DMS 273 treated with DMSO at 0.1 percent for 48 hours (cell line): ENCODE data around the gene ANKRD27.
"Not testable (repeated sequence)": the region's sequence is repeated elsewhere in the genome, so short reads cannot be mapped to it uniquely, and the experiment has no call there.

ENCODE experiments used
- DNase-seq: peaks from one replicate; lab custom pipeline; 2025; lab: John Stamatoyannopoulos, UW

Gene ANKRD27

GRCh38 chr19:32674931-32675719, at the start of gene ANKRD27:
Gene ANKRD27 (minus strand): TSS chr19:32675180. CDS start chr19:32659015, 16,165 bp downstream.
- DNase-seq, result peak; percentile 94

GRCh38 chr19:32720936-32721250, 45.9 kb upstream of the ANKRD27 start:
- no peak for DNase-seq

DNA sequence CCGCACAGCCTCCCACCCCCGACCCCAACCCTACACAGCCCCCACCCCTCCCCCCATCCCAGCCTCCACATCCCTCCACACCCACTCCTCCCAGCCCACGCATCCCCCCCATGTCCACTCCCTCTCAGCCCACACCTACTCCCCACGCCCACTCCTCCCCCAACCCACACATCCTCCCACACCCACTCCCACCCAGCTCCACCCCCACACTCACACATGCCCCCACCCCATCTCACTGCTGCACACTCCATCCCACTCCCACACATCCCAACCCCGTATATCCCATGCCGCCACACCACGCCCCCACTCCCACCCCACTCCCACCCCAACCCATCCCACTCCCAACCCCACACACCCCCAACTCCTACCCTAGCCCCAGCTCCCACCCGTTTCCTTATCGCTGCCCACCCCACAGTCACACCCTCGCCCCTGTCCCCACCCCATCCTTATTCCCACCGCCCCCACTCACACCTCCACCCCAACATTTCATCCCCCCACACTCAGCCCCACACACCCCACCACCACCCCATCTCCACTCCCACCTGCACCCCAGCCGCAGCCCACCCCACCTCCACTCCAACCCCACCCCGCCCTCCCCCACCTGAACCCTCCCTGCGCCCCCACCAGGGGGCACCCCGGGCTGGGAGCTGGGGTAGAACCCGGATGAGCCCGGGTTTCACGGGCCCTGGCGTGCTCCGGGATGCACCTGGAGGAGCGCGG, 45.4 kb upstream of the ANKRD27 start:
- no peak for DNase-seq

- no peak for DNase-seq
Measured at GRCh38 chr19:32719611-32720059, 44.7 kb upstream of the ANKRD27 start, which contains the start of gene TDRD12. Gene TDRD12 (plus strand): TSS chr19:32719767. CDS start chr19:32720073, 306 bp downstream.

GRCh38 chr19:32718286-32718685, 43.3 kb upstream of the ANKRD27 start:
- DNase-seq, result no peak

DNA sequence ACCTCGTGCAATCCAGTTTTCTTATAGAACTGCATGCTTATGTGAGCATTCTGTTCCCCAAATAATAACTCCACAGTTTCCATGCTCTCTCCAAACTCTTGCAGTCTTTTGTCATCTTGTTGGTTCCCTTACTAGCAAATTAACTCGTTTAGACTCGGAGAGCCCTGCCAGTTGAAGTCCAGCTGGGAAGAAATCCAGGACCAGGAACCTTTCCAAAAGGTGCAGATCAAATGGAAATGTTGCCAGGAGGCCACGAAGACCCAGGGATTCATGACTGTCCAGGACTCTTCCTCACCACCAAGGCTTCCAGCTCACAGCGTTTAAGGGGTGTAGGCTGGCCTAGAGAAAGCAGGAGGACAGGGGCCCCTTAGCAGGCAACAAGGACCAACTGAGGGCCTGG, 42.5 kb upstream of the ANKRD27 start:
- DNase-seq, result no peak

GRCh38 chr19:32716203-32716602, 41.2 kb upstream of the ANKRD27 start:
- DNase-seq, result not testable (repeated sequence)

DNA sequence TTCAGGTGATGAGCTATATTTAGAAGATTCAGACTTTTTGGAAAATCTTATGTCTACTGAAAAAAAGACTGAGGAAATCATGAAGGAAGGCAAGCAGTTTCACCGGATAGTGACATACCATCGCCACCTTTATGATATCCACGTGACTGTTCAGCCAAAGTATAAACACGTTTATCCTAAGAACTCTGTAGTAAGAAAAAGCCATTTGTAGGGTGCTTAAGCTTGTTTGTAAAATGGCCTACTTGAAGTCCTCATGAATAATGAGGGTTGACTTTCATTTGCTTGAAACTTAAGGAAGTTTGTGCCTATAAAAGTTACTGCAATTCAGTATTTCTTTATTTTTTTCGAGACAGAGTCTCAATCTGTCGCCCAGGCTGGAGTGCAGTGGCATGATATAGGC, 36.8 kb upstream of the ANKRD27 start:
- no peak for DNase-seq

- DNase-seq, result no peak
Measured at GRCh38 chr19:32709032-32709431, 34.1 kb upstream of the ANKRD27 start.

- no peak for DNase-seq
Measured at GRCh38 chr19:32708457-32708856, 33.5 kb upstream of the ANKRD27 start.

GRCh38 chr19:32704006-32704405, 29.0 kb upstream of the ANKRD27 start:
- DNase-seq, result not testable (repeated sequence)

DNA sequence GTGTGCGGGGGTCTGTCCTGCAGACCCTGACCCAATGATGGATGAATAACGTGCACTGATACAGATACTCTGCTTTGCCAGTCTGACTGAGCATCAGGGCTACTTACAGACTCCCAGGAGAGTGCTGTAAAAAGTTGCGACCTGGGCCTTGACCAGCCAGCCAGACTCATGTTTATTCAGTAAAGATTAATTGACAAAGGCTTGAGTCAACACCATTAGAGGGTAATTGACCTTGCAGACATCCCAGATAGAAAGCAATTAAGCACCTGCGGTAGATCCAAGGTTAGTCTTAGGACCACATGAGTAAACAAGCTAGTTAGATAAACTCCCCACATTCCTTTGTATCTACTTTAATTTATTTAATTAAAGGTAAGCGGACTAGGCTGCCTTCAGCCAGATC, 27.0 kb upstream of the ANKRD27 start:
- DNase-seq, result no peak

GRCh38 chr19:32700129-32700528, 25.1 kb upstream of the ANKRD27 start:
- not testable (repeated sequence) for DNase-seq

DNA sequence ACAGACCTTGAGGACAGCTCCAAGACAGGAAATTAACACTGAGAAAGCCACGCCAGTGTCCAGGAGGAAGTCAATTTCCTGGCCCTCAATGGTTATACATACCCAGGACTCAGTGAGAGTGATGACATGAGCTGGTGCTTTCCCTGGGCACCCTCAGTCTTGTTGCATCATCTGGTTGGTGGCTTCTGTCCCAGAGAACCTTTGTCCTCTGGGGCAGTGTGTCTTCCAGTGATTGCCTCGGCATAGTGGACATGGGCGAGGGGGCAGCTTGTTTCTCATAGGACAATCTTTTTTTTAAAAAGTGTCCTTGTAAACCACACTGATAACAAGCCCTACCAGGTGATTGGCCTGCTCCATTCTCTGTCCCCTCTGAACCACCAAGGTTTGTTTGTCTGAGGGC, 21.8 kb upstream of the ANKRD27 start:
- DNase-seq, result not testable (repeated sequence)

GRCh38 chr19:32695506-32695905, 20.5 kb upstream of the ANKRD27 start:
- DNase-seq, result not testable (repeated sequence)

- DNase-seq, result not testable (repeated sequence)
Measured at GRCh38 chr19:32694851-32695250, 19.9 kb upstream of the ANKRD27 start.

DNA sequence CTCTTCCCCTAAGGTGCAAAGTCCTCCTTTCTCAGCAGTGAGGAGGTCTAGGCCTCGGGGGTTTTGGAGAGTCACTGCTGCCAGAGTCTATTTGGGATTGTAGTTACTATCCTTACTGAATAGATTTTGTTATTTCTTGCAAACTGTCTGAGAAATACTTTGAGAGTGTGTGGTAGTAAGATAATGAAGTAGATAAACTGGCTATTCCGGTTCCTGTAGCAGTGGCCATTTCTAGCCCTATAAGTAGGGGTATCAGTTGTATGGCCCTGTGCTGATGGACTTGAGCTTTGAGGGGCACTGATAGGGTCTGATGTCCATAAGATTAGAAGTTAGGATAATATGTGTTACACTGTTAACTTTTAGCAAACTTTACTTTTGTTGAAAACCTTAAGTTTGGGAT, 19.3 kb upstream of the ANKRD27 start:
- DNase-seq, result not testable (repeated sequence)

GRCh38 chr19:32693151-32694108, 18.4 kb upstream of the ANKRD27 start:
- DNase-seq, result not testable (repeated sequence)

- no peak for DNase-seq
Measured at GRCh38 chr19:32692727-32693061, 17.7 kb upstream of the ANKRD27 start.

DNA sequence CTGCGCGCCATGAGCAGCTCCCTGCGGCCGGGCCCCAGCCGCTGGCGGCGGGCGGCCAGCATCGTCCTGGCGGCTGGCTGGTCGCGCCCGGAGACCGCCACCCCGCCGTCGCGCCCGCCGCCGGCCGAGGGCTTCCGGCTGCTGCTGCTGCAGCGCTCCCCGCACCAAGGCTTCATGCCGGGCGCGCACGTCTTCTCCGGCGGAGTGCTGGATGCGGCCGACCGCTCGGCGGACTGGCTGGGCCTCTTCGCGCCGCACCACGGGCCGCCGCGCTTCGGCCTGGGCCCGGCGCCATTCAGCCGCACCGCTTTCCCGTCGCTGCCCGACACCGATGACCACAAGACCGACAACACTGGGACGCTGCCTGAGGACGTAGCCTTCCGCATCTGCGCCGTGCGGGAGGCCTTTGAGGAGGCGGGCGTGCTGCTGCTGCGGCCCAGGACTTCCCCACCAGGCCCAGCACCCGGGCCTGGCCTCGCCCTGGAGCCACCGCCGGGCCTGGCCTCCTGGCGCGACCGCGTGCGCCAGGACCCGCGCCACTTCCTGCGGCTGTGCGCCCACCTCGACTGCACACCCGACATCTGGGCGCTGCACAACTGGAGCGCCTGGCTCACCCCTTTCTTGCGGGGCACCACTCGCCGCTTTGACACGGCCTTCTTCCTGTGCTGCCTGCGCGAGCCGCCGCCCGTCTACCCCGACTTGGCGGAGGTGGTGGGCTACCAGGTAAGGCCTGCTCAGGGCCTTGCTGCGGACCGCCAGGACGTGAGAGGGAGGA, 17.2 kb upstream of the ANKRD27 start:
- no peak for DNase-seq

DNA sequence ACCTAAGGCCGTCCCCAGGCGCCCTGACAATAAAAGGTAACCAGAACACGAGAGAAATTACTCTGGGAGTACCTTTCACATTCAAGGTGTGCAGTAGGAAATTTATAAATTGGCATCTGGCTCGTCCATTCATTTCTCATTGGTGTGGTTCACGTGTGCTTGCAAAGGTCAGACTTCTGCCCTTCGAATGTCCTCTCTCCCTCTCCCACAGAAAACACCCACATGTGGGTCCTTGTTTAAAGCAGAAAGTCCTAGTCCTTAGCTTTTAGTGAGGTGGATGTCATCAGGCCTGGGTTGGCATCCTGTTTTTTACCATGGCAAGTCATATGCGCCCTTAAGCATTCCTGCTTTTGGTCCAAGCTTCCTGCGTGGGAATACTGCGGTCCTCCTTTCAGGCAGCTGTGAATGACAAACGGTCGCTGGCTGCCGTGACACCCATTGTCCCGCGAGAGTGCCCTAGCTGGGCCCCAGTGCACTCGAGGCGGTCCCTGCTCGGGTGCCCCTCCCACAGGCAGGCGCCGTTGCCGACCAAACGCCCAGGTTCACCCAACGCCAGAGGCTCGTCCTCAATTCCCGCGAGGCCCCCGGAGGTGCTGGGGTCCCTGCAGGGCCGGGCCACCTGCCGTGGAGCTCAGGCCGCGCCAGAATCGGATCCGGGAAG, 16.4 kb upstream of the ANKRD27 start, which contains the start of gene NUDT19:
Gene NUDT19 (plus strand): TSS at position 531 of the 661 bp plus-strand sequence. CDS start 140 bp downstream, outside the sequence.
- DNase-seq, result peak; percentile 57
